Pons (tissue), 1 donor: ENCODE data around the gene TLR7.

Experiments
- DNase-seq: peaks from one replicate; pipeline ENCODE4 v3.0.0-alpha.2; 2016; ENCODE audit warnings: low spot score

TLR7 gene

DNA sequence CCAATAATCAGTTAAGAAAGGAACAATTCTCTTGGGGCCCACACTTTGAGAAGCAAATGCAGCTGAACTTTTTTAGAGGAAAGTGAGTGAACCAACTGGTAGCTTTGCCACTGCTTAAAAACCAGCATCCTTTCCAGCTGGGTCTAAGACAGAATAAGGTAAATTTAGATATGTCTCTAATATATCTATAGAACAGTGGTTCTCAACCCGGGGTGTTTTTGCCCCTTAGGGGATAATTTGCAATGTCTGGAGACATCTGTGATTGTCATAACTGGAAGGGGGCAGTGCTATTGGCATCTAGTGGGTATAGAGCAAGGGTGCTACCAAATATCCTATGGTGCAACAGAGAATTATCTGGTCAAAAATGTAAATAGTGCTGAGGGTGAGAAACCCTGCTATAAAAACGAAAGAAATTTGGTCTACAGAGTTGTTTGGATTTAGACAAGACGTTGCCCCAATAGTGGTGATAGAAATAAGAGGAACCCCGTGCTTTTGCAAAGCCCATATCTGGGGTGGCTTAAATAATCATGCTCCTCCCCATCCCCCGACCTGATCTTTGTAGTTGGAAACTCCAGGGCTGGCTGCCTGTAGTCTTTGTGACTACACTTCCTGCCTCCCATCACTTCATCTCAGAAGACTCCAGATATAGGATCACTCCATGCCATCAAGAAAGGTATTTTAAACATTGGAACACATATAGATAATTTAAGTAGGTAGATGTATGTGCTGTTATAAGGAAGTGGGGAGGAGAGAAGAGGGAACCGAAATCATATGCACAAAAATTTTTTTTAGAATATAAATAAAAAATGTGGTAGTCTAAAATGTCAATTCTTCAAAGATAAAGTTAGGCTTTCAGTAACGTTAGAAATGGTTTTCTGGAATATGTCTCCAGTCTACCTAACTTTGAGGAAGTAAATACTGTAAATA is at the start of gene TLR7:
Gene TLR7, plus strand, starts transcription at position 622 of the 927 bp plus-strand sequence. CDS start 507 bp downstream, outside the sequence.
- peak; percentile 31 for DNase-seq

- DNase-seq, result no peak
Measured at GRCh38 chrX:12817528-12817927, 49.3 kb upstream of the TLR7 start.

DNA sequence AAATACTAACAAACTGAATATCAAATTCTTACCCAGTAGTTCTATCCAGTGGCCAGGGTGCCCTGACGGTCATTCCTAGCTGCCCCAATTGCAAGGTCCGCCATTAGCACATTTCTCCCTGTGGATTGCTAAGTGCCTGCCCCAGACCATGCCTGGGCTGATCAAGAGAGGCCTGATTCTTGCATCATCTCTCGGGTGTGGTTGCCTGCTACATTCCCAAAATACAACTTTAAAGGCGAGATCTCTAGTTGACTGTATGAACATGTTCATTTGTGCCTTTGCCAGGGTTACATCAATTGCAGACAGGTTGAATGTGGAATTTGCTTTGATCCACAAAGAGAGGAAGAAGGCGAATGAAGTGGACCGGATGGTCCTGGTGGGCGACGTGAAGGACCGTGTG is 47.6 kb upstream of the TLR7 start:
- DNase-seq, result no peak

- DNase-seq, result no peak
Measured at GRCh38 chrX:12820737-12821136, 46.1 kb upstream of the TLR7 start.

DNA sequence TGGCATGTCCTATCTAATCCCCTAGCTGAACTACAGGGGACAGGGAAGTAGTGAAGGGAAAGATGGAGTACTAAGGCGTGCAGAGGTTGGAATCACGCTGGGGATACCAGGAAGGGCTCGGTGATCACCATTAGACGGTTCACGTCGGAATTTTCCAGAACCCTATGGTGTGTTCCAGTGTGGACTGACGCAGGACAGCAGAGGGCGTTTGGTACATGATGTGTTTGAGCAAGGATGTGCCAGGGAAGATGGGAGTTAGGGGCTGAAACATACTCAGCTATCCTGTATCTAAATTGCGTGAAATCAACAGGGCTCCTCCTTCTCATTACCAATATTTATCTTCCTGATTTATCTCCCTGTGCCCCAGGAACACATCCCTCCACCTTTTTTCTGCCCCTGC is 41.9 kb upstream of the TLR7 start:
- DNase-seq, result peak; percentile 13

- DNase-seq, result no peak
Measured at GRCh38 chrX:12825801-12826200, 41.1 kb upstream of the TLR7 start.

- DNase-seq, result no peak
Measured at GRCh38 chrX:12843061-12843667, 23.7 kb upstream of the TLR7 start.

DNA sequence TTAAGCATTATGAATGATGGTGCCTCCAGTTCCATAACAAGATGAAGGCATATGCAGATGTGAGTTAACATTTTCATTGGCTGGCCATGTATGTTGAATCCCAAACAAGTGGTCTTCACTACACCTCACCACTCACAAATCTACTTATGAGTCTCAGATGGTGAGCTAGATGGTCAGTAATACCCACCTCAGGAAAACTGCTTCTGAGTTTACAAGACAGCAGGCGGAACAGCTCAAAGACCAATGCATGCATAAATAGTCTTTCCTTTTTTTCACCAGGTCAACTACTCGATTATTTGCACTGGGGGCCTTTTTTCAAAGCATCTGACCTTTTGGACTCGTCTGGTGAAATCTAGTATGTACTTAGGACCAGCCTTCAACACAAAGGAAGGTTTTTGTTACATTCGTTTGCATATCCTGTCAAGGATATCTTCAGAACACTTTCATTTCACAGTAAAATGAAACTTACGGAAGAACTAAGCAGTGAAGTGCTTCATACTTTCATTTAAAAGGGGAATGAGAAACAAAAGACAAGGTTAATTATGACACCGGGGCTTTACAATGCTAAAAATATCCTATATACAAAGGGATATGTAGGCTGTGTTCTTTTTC is 23.1 kb upstream of the TLR7 start:
- DNase-seq, result no peak

- no peak for DNase-seq
Measured at GRCh38 chrX:12844319-12844718, 22.6 kb upstream of the TLR7 start.

DNA sequence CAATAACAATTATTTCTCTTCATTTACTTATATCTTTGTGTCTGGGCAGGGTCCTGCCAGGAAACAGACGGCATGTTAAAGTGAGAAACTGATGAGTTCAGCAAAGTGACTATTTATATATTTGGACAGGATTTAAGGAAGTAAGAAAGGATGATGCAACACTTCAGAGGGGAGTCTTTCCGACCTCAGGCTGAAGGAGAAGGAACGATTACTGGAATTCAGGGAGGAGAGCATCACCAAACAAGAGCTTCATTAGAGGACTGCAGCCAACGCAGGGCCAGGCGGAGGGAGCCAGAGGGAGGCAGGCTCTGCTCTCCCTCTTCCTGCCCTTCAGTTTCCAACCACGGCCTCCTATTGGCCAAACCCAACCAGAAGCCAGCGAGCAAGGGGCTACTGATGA is 1.5 kb upstream of the TLR7 start:
- DNase-seq, result peak; percentile 48

GRCh38 chrX:12867685-12868084 is 813 bp downstream of the TLR7 start:
- DNase-seq, result no peak

DNA sequence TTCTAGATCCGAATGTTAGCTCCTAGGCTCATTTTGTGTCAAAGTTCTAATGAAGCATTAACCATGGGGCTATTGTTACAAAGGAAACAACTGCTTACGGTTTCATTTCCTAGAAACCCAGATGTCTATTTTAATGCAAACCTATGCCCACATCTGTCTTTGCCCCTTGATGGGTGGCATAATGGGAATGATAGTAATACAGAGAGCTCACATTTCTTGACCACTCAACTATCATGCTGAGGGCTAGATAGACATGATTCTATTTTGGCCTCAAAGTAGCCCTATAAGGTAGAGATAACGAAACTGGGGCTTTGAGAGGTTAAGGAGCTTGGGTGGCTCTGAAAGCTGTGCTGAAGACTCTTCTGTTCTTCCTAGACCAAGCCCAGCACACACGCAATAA is 1.9 kb downstream of the TLR7 start:
- DNase-seq, result no peak

- DNase-seq, result no peak
Measured at GRCh38 chrX:12871257-12871656, 4.4 kb downstream of the TLR7 start.

DNA sequence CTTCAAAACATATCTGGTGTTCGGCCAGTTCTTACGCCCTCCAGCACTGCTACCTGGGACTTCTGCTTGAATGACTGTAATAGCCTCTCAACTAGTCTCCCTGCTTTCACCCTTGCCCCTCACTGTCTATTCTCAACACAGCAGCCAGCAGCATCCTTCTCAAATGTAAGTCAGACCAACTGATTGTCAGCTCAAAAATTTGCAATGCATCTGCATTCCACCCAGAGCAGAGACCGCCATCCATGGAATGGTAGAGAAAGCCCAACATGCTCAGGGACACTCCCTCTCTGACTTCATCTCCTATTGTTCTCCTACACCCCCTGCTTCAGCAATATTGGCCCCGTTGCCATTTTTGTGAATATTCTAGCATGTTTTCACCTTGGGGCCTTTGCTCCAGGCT is 5.9 kb downstream of the TLR7 start:
- DNase-seq, result no peak

DNA sequence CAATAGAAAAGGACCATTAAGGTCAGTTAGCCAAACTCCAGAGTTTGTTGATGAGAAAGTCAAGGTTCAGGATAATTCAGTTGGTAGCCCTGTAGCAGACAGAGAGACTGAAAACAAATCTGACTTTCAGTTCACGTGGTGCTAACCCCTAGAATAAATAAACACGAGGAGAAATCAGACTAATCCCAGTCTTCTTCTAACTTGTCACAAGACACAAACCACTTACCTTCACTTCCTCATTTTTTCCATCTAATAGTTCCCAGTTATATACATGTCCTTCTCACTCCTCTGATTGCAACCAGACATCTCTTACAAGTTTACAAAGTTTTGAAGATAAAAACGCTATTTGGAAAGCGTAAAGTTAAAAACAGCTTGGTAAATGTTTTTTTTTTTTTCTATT is 7.7 kb downstream of the TLR7 start:
- DNase-seq, result peak; percentile 42

- no peak for DNase-seq
Measured at GRCh38 chrX:12877386-12877785, 10.5 kb downstream of the TLR7 start.

DNA sequence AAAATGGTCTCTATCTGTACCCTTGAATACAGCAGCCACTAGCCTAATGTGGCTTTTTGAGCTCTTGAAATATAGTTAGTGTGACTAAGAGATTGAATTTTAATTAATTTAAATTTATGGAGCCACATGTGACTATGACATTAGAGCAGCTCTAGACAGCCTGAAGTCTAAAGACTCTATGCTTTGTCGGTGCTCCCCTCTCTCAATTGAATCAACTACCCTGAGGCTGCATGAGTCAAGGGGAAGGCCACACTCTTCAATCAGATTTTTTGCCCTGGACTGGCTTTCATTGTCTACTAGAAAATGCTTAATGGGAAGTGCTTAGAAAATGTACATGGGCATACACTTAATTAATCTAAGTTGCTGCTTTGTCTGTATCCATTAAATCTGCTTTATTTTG is 11.7 kb downstream of the TLR7 start:
- no peak for DNase-seq

- DNase-seq, result no peak
Measured at GRCh38 chrX:12881914-12882313, 15.0 kb downstream of the TLR7 start.

DNA sequence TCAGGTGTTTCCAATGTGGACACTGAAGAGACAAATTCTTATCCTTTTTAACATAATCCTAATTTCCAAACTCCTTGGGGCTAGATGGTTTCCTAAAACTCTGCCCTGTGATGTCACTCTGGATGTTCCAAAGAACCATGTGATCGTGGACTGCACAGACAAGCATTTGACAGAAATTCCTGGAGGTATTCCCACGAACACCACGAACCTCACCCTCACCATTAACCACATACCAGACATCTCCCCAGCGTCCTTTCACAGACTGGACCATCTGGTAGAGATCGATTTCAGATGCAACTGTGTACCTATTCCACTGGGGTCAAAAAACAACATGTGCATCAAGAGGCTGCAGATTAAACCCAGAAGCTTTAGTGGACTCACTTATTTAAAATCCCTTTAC is 18.6 kb downstream of the TLR7 start:
- DNase-seq, result no peak

DNA sequence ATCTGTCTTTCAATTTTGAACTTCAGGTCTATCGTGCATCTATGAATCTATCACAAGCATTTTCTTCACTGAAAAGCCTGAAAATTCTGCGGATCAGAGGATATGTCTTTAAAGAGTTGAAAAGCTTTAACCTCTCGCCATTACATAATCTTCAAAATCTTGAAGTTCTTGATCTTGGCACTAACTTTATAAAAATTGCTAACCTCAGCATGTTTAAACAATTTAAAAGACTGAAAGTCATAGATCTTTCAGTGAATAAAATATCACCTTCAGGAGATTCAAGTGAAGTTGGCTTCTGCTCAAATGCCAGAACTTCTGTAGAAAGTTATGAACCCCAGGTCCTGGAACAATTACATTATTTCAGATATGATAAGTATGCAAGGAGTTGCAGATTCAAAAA is 19.7 kb downstream of the TLR7 start:
- no peak for DNase-seq

GRCh38 chrX:12887141-12887540 is 20.3 kb downstream of the TLR7 start:
- no peak for DNase-seq

DNA sequence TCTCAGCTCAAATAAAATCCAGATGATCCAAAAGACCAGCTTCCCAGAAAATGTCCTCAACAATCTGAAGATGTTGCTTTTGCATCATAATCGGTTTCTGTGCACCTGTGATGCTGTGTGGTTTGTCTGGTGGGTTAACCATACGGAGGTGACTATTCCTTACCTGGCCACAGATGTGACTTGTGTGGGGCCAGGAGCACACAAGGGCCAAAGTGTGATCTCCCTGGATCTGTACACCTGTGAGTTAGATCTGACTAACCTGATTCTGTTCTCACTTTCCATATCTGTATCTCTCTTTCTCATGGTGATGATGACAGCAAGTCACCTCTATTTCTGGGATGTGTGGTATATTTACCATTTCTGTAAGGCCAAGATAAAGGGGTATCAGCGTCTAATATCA is 20.9 kb downstream of the TLR7 start:
- DNase-seq, result no peak

DNA sequence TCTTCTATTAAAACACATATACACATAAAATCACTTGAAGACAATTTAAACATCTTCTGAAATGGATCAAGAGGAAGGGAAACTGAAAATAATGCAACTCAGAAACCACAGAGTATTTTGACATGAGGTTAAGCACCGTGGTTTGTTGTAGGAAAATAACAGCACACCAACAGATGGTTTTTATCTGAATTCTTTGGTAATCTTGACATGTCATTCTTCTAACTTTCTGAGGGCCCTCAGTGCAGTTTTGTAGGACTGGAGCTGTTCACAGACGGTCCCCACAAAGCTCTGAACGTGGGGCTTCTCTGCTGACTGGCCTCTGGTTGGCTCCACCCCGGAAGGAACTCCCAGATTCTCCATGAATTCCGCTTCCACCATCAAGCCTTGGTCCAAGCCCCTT is 23.6 kb downstream of the TLR7 start:
- DNase-seq, result no peak
